ENCODE results near the gene SLC28A1. TPM values are rescaled to one million over a fixed set of nuclear protein-coding genes. Genes with fewer than 3 reads are reported as not detected.

Gene SLC28A1
- total RNA-seq, 1 experiment from 2014 or later, result 1.1 TPM

- no TSS peak for BruUV-seq (replicated peaks)
- DNase-seq (no peak), ATAC-seq (no peak)
These were observed 27.6 kb upstream of the SLC28A1 start for GRCh38 chr15:84856731-84857417.

DNA sequence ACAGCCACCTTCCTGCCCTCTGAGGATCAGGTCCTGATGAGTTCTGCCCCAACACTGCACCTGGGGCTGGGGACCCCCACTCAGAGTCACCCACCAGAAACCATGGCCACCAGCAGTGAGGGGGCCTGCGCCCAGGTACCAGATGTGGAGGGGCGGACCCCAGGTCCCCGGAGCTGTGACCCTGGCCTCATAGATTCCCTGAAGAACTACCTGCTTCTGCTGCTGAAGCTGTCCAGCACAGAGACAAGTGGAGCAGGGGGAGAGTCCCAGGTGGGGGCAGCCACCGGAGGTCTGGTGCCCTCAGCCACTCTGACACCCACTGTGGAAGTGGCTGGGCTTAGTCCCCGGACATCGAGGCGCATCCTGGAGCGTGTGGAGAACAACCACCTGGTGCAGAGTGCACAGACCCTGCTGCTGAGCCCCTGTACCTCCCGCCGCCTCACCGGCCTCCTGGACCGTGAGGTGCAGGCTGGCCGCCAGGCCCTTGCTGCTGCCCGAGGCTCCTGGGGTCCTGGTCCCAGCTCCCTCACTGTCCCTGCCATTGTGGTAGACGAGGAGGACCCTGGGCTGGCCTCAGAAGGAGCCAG is 27.0 kb upstream of the SLC28A1 start:
- Histone ChIP-seq H3K27me3 (ENCODE audit: low read length) (no peaks in the 10 kb centered on the region), H4K20me1 (ENCODE audit: low read length) (no peaks in the 10 kb centered on the region), H3K4me3 (ENCODE audit: low read length) (no peak overlapping the region), H3K9me3 (ENCODE audit: low read length) (no peaks in the 10 kb centered on the region), H3K4me2 (ENCODE audit: low read length) (no peak overlapping the region), H3K36me3 (ENCODE audit: low read depth, low read length) (no peaks in the 10 kb centered on the region), H3K79me2 (ENCODE audit: low read length) (peaks cover 19% of the 10 kb centered on the region), H2AFZ (ENCODE audit: low read length) (no peak overlapping the region), H3K9ac (ENCODE audit: low read length) (no peak overlapping the region), H3K4me1 (ENCODE audit: insufficient read depth, low read length) (peaks cover 47% of the 10 kb centered on the region), H3F3A (ENCODE audit: low read length, unreplicated experiment) (no peaks in the 10 kb centered on the region), H3K27ac (ENCODE audit: low read length) (no peak overlapping the region), H3K9me2 (replicated peaks; ENCODE audit: low read length) (no peaks in the 10 kb centered on the region)
- TF ChIP-seq EZH2 (IDR thresholded peaks at IDR 0.05; ENCODE audit: low read length, unreplicated experiment) (no peak), CTCF (conservative IDR thresholded peaks at IDR 0.05; ENCODE audit: low read depth, low read length) (no peak)
- no peak for ATAC-seq
- POLR2A ChIA-PET (ENCODE audit: unreplicated experiment), result no interaction called here
- no peak for DNase-seq
- intact Hi-C loops (cut with micrococcal nuclease), result no loop called here
- no TSS peak for BruUV-seq (replicated peaks)
- CTCF ChIA-PET, result no interaction called here

More at GRCh38 chr15:84856731-84857417, 27.6 kb upstream of the SLC28A1 start:
- Histone ChIP-seq H3K27me3 (ENCODE audit: low read length) (no peaks in the 10 kb centered on the region), H3K36me3 (ENCODE audit: low read depth, low read length) (no peaks in the 10 kb centered on the region), H4K20me1 (ENCODE audit: low read length) (no peaks in the 10 kb centered on the region), H3K4me3 (ENCODE audit: low read length) (no peak overlapping the region), H3K9me2 (replicated peaks; ENCODE audit: low read length) (no peaks in the 10 kb centered on the region), H3K4me1 (ENCODE audit: insufficient read depth, low read length) (peaks cover 47% of the 10 kb centered on the region), H3K4me2 (ENCODE audit: low read length) (no peak overlapping the region), H3K9me3 (ENCODE audit: low read length) (no peaks in the 10 kb centered on the region), H3K27ac (ENCODE audit: low read length) (no peak overlapping the region), H3F3A (ENCODE audit: low read length, unreplicated experiment) (no peaks in the 10 kb centered on the region), H3K79me2 (ENCODE audit: low read length) (peaks cover 15% of the 10 kb centered on the region), H3K9ac (ENCODE audit: low read length) (no peak overlapping the region), H2AFZ (ENCODE audit: low read length) (no peak overlapping the region)
- intact Hi-C loops (cut with micrococcal nuclease), result no loop called here
- ChIA-PET CTCF (no interaction called here), POLR2A (ENCODE audit: unreplicated experiment) (no interaction called here)
- TF ChIP-seq EZH2 (IDR thresholded peaks at IDR 0.05; ENCODE audit: low read length, unreplicated experiment), result no peak
- no peak for TF ChIP-seq CTCF (conservative IDR thresholded peaks at IDR 0.05; ENCODE audit: low read depth, low read length)
- no peak for TF ChIP-seq EZH2phosphoT487 (IDR thresholded peaks at IDR 0.05; ENCODE audit: borderline replicate concordance, low read length)

- H3K4me1 ChIP-seq (ENCODE audit: insufficient read depth, low read length), result peaks cover 47% of the 10 kb centered on the region
- no peaks in the 10 kb centered on the region for H3K27me3 ChIP-seq (ENCODE audit: low read length)
- H3K79me2 ChIP-seq (ENCODE audit: low read length), result peaks cover 19% of the 10 kb centered on the region
- no peak overlapping the region for H2AFZ ChIP-seq (ENCODE audit: low read length)
- H3K27ac ChIP-seq (ENCODE audit: low read length), result peak overlapping the region; percentile 89
- no peaks in the 10 kb centered on the region for H3F3A ChIP-seq (ENCODE audit: low read length, unreplicated experiment)
- ChIA-PET POLR2A (ENCODE audit: unreplicated experiment) (no interaction called here), CTCF (no interaction called here)
- no peak for TF ChIP-seq EZH2 (IDR thresholded peaks at IDR 0.05; ENCODE audit: low read length, unreplicated experiment)
- TF ChIP-seq CTCF (conservative IDR thresholded peaks at IDR 0.05; ENCODE audit: low read depth, low read length), result no peak
- TF ChIP-seq EZH2phosphoT487 (IDR thresholded peaks at IDR 0.05; ENCODE audit: borderline replicate concordance, low read length), result no peak
- DNase-seq (no peak), ATAC-seq (no peak)
- H3K9me3 ChIP-seq (ENCODE audit: low read length), result no peaks in the 10 kb centered on the region
- no peak overlapping the region for H3K9ac ChIP-seq (ENCODE audit: low read length)
- no peaks in the 10 kb centered on the region for H4K20me1 ChIP-seq (ENCODE audit: low read length)
- no peaks in the 10 kb centered on the region for H3K9me2 ChIP-seq (replicated peaks; ENCODE audit: low read length)
- BruUV-seq (replicated peaks), result no TSS peak
- intact Hi-C loops (cut with micrococcal nuclease), result no loop called here
- H3K4me2 ChIP-seq (ENCODE audit: low read length), result peak overlapping the region; percentile 65; the same call in 1 of the 2 replicates
- H3K36me3 ChIP-seq (ENCODE audit: low read depth, low read length), result no peaks in the 10 kb centered on the region
- H3K4me3 ChIP-seq (ENCODE audit: low read length), result no peak overlapping the region
These were observed 26.2 kb upstream of the SLC28A1 start for GRCh38 chr15:84858231-84858630.
